A673 (cell line): ENCODE data around the gene LIMCH1.

Source experiments
- CTCF ChIP-seq: fragments of 300-800, 200-600 bp; sonication (generic); conservative IDR thresholded peaks from 2 replicates; pipeline ENCODE4 v1.5.1; 2017; ENCODE audit warnings: low read depth, mild to moderate bottlenecking, antibody characterized with exemption, low read length, moderate library complexity, mixed read lengths
- EZH2 ChIP-seq: fragments of 200-600 bp; sonication (generic); IDR thresholded peaks from 2 replicates; pipeline ENCODE4 v1.6.1; 2017; ENCODE audit warnings: borderline replicate concordance, low read depth, mild to moderate bottlenecking, mixed read lengths, antibody characterized with exemption, low read length; ENCODE audit not compliant: poor library complexity, severe bottlenecking

GRCh38 chr4:41594432-41594831, 56.5 kb downstream of the LIMCH1 start:
- TF ChIP-seq CTCF (no peak), EZH2 (no peak)
